K562 (cell line): ENCODE measurements around the gene MED22. TPM values are rescaled to one million over a fixed set of nuclear protein-coding genes. Genes with fewer than 3 reads are reported as not detected.

Experiments
- CEBPB ChIP-seq: fragments of 450-650 bp; IDR thresholded peaks from 2 replicates; pipeline ENCODE4 v1.6.1; 2016; ENCODE audit warnings: missing genetic modification characterization, missing compliant biosample characterization
- CEBPG ChIP-seq, 3 experiments: fragments of 200-800 bp in 1 of 3; sonication (Bioruptor generic) in 1 of 3; sonication (generic) in 1 of 3; formaldehyde crosslinking in 1 of 3; IDR thresholded peaks in 2 of 3; conservative IDR thresholded peaks in 1 of 3; 2 replicates each; pipeline versions ENCODE4 v1.6.1 to v1.8.0; 2016 to 2022; ENCODE audit warnings: missing compliant biosample characterization in 2 of 3, missing genetic modification characterization in 2 of 3, mild to moderate bottlenecking in 1 of 3, missing genetic modification reagents in 1 of 3
- MTA2 ChIP-seq: fragments of 450-650 bp; IDR thresholded peaks from 2 replicates; pipeline ENCODE4 v1.6.1; 2016; ENCODE audit warnings: low read depth
- MTF1 ChIP-seq: fragments of 250-450 bp; sonication (Bioruptor Pico); IDR thresholded peaks from 2 replicates; pipeline ENCODE4 v1.9.0; 2021; ENCODE audit warnings: moderate library complexity, mild to moderate bottlenecking, inconsistent platforms, borderline replicate concordance
- NR1H2 ChIP-seq: sonication (generic); formaldehyde crosslinking; IDR thresholded peaks from 2 replicates; pipeline ENCODE4 v1.4.0; 2020; ENCODE audit warnings: mild to moderate bottlenecking, missing genetic modification reagents
- SMAD3 ChIP-seq: fragments of 450-650 bp; formaldehyde crosslinking; conservative IDR thresholded peaks from 2 replicates; pipeline ENCODE4 v1.4.0; 2020; ENCODE audit warnings: mild to moderate bottlenecking
- TAF7 ChIP-seq: fragments of 450-650 bp; IDR thresholded peaks from 2 replicates; pipeline ENCODE4 v1.6.1; 2016; ENCODE audit warnings: missing genetic modification characterization, missing compliant biosample characterization
- polyA plus RNA-seq, 8 experiments: library from polyadenylated mRNA; depleted of rRNA in 4 of 8; stranded (reverse) in 5 of 8; unstranded in 3 of 8; fragments of >200 nt; fragmentation: Nextera tagmentation in 2 of 8; fragmentation: Illumina TruSeq in 1 of 8; extraction: Ambion mirVana in 2 of 8; extraction: Trizol in 1 of 8; gene quantifications; 2 replicates each; pipeline versions ENCODE4 v1.2.1 to v1.2.3, GENCODE V29; 2011 to 2014; ENCODE audit warnings: inconsistent platforms in 1 of 8, missing spikeins in 1 of 8
- total RNA-seq, 7 experiments: library from RNA; depleted of rRNA in 6 of 7; stranded (reverse); fragments of >200 nt in 6 of 7; fragmentation: Illumina TruSeq in 2 of 7; extraction: Trizol in 2 of 7; gene quantifications; 2 replicates each; pipeline versions ENCODE4 v1.2.1 to v1.2.3, GENCODE V29; 2011 to 2021; ENCODE audit warnings: low replicate concordance in 1 of 7
- TF ChIP-seq, protein P1 (sequence below): fragments of 200-800 bp; sonication (Bioruptor generic); IDR thresholded peaks from 2 replicates; pipeline ENCODE4 v1.6.1; 2016; ENCODE audit warnings: missing genetic modification characterization, missing compliant biosample characterization
- TF ChIP-seq, protein P2 (sequence below): fragments of 450-650 bp; IDR thresholded peaks from 2 replicates; pipeline ENCODE4 v1.6.1; 2016
- TF ChIP-seq, protein P3 (sequence below): fragments of 200-800 bp; sonication (Bioruptor generic); IDR thresholded peaks from 2 replicates; pipeline ENCODE4 v1.6.1; 2017; ENCODE audit warnings: missing genetic modification characterization, missing compliant biosample characterization

Gene MED22
- total and polyA plus RNA-seq, 9 of the 15 experiments (the other 6 are each of a cell fraction or from before 2014, with no cell fraction given) = 0.73 to 35.6 (median 22.3) TPM

DNA sequence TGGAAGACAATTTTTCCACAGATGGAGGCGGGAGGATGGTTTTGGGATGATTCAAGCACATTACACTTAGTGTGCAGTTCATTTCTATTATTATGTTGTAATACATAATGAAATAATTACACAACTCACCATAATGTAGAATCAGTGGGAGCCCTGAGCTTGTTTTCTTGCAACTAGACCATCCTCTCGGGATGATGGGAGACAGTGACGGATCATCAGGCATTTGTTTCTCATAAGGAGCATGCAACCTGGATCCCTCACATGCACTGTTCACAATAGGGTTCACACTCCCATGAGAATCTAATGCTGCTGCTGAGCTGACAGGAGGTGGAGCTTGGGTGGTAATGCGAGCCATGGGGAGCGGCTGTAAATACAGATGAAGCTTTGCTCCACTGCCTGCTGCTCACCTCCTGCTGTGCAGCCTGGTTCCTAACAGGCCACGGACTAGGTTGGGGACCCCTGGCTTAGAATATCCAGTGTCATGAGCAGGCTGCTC lies 29.8 kb upstream of the MED22 start (continued):
- TF ChIP-seq, protein P1, sequence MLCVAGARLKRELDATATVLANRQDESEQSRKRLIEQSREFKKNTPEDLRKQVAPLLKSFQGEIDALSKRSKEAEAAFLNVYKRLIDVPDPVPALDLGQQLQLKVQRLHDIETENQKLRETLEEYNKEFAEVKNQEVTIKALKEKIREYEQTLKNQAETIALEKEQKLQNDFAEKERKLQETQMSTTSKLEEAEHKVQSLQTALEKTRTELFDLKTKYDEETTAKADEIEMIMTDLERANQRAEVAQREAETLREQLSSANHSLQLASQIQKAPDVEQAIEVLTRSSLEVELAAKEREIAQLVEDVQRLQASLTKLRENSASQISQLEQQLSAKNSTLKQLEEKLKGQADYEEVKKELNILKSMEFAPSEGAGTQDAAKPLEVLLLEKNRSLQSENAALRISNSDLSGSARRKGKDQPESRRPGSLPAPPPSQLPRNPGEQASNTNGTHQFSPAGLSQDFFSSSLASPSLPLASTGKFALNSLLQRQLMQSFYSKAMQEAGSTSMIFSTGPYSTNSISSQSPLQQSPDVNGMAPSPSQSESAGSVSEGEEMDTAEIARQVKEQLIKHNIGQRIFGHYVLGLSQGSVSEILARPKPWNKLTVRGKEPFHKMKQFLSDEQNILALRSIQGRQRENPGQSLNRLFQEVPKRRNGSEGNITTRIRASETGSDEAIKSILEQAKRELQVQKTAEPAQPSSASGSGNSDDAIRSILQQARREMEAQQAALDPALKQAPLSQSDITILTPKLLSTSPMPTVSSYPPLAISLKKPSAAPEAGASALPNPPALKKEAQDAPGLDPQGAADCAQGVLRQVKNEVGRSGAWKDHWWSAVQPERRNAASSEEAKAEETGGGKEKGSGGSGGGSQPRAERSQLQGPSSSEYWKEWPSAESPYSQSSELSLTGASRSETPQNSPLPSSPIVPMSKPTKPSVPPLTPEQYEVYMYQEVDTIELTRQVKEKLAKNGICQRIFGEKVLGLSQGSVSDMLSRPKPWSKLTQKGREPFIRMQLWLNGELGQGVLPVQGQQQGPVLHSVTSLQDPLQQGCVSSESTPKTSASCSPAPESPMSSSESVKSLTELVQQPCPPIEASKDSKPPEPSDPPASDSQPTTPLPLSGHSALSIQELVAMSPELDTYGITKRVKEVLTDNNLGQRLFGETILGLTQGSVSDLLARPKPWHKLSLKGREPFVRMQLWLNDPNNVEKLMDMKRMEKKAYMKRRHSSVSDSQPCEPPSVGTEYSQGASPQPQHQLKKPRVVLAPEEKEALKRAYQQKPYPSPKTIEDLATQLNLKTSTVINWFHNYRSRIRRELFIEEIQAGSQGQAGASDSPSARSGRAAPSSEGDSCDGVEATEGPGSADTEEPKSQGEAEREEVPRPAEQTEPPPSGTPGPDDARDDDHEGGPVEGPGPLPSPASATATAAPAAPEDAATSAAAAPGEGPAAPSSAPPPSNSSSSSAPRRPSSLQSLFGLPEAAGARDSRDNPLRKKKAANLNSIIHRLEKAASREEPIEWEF (CRISPR knock-in tag) = no peak
- TF ChIP-seq CEBPB (tag) = peak; percentile 74
- TF ChIP-seq MTF1 (CRISPR knock-in tag) = no peak
- TF ChIP-seq, protein P2, sequence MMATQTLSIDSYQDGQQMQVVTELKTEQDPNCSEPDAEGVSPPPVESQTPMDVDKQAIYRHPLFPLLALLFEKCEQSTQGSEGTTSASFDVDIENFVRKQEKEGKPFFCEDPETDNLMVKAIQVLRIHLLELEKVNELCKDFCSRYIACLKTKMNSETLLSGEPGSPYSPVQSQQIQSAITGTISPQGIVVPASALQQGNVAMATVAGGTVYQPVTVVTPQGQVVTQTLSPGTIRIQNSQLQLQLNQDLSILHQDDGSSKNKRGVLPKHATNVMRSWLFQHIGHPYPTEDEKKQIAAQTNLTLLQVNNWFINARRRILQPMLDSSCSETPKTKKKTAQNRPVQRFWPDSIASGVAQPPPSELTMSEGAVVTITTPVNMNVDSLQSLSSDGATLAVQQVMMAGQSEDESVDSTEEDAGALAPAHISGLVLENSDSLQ = no peak
- no peak for TF ChIP-seq NR1H2
- no peak for TF ChIP-seq TAF7 (tag)
- TF ChIP-seq, protein P3, sequence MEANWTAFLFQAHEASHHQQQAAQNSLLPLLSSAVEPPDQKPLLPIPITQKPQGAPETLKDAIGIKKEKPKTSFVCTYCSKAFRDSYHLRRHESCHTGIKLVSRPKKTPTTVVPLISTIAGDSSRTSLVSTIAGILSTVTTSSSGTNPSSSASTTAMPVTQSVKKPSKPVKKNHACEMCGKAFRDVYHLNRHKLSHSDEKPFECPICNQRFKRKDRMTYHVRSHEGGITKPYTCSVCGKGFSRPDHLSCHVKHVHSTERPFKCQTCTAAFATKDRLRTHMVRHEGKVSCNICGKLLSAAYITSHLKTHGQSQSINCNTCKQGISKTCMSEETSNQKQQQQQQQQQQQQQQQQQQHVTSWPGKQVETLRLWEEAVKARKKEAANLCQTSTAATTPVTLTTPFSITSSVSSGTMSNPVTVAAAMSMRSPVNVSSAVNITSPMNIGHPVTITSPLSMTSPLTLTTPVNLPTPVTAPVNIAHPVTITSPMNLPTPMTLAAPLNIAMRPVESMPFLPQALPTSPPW = no peak
- no peak for TF ChIP-seq SMAD3 (CRISPR knock-in tag)
- no peak for TF ChIP-seq CEBPG (CRISPR knock-in tag; IDR thresholded peaks at IDR 0.05)
- TF ChIP-seq CEBPG (tag; conservative IDR thresholded peaks at IDR 0.05 in 1 of 2, IDR thresholded peaks at IDR 0.05 in 1 of 2) = 0 out of 4 replicates have a peak, but pooled peaks have one; percentile 19 to 31
- TF ChIP-seq MTA2 = no peak
